Peyer's patch (tissue), 4 donors: ENCODE measurements around the gene FAM83F.

Experiments used
- CTCF ChIP-seq, 6 experiments: fragments of 450-650 bp in 4 of 6; fragments of 200-600 bp in 2 of 6; sonication (generic) in 1 of 6; IDR thresholded peaks; one replicate each; pipeline ENCODE4 v1.5.1; 2017 to 2019; ENCODE audit warnings: antibody characterized with exemption in 6 of 6, mild to moderate bottlenecking in 3 of 6, moderate library complexity in 1 of 6
- POLR2A ChIP-seq, 2 donors: fragments of 450-650 bp; IDR thresholded peaks; one replicate each; pipeline ENCODE4 v1.5.1; 2017; ENCODE audit warnings: antibody characterized with exemption in 2 of 2, mild to moderate bottlenecking in 2 of 2, moderate library complexity in 2 of 2

- TF ChIP-seq CTCF (IDR thresholded peaks at IDR 0.05) (no peak), POLR2A (IDR thresholded peaks at IDR 0.05) (no peak)
Observed at GRCh38 chr22:39958009-39958711, 36.6 kb upstream of the FAM83F start.
